ENCODE data around the gene OLFML3. TPM values are rescaled to one million over a fixed set of nuclear protein-coding genes. Genes with fewer than 3 reads are reported as not detected.
A peak's percentile ranks its signal among the peaks of the same experiment; 100 is the strongest.

The OLFML3 gene
- total and polyA plus RNA-seq, 2 of the 13 experiments (the other 11 are each of a cell fraction or from before 2014, with no cell fraction given) = 2.0 to 5.1 TPM

DNA sequence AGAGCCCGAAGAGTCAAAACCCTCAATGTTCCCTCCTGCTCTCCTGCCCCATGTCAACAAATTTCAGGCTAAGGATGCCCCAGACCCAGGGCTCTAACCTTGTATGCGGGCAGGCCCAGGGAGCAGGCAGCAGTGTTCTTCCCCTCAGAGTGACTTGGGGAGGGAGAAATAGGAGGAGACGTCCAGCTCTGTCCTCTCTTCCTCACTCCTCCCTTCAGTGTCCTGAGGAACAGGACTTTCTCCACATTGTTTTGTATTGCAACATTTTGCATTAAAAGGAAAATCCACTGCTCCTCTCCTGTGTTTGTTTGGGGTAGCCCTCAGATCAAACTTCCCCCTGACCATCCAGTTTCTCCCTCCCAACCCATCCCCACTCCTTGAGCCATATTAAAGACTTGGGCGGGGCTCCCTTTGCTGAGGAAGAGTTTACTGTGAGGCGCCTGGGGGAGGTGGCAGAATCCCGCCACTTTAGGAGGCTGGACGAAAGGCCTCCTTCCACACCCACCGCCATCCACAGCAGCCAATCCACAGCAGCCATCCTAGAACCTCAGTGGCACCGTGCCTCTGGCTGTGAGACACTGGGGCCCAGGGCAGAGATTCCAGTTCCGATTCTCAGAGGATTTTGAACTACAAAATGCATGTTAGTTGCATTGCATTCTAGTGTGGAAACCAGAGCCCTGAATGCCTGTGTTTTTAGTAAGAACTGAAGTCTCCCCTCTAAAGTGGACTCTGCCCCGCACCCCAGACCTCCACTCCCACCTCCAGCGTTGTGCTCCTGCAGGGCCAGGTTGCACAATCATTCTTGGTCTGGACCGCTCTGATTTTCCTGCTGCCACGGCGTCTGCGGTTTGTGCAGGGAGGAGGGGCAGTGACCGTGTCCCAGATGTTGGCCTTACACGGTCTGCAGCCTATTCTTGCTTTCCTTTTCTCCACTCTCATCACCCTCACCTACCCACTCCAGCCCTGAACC lies 3.0 kb downstream of the OLFML3 start (continued):
- TF ChIP-seq ZNF660 (CRISPR knock-in tag; IDR thresholded peaks at IDR 0.05; ENCODE audit: borderline replicate concordance, low read depth) (no peak), ZNF232 (CRISPR knock-in tag; IDR thresholded peaks at IDR 0.05; ENCODE audit: borderline replicate concordance) (no peak), SCMH1 (CRISPR knock-in tag; IDR thresholded peaks at IDR 0.05; ENCODE audit: borderline replicate concordance) (no peak), SRSF9 (IDR thresholded peaks at IDR 0.05; ENCODE audit: borderline replicate concordance, insufficient read depth, low read depth, low read length, poor library complexity, severe bottlenecking) (no peak), ZNF614 (CRISPR knock-in tag; IDR thresholded peaks at IDR 0.05; ENCODE audit: borderline replicate concordance) (no peak), FLYWCH1 (CRISPR knock-in tag; IDR thresholded peaks at IDR 0.05) (no peak), ZNF432 (CRISPR knock-in tag; IDR thresholded peaks at IDR 0.05; ENCODE audit: borderline replicate concordance) (no peak), HOXA9 (CRISPR knock-in tag; IDR thresholded peaks at IDR 0.05; ENCODE audit: borderline replicate concordance) (no peak), PLRG1 (conservative IDR thresholded peaks at IDR 0.05) (no peak), ZNF180 (CRISPR knock-in tag; IDR thresholded peaks at IDR 0.05; ENCODE audit: borderline replicate concordance, low read depth) (no peak), XRCC5 (optimal IDR thresholded peaks at IDR 0.05; ENCODE audit: low read length) (peak; percentile 64), ZNF326 (CRISPR knock-in tag; IDR thresholded peaks at IDR 0.05; ENCODE audit: borderline replicate concordance) (no peak), ATAD3A (CRISPR knock-in tag; IDR thresholded peaks at IDR 0.05) (no peak), ZNF816 (CRISPR knock-in tag; IDR thresholded peaks at IDR 0.05; ENCODE audit: borderline replicate concordance) (no peak)
- TF ChIP-seq, protein P1, sequence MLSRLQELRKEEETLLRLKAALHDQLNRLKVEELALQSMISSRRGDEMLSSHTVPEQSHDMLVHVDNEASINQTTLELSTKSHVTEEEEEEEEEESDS (CRISPR knock-in tag; IDR thresholded peaks at IDR 0.05; ENCODE audit: borderline replicate concordance) = no peak
- TF ChIP-seq, protein P2, sequence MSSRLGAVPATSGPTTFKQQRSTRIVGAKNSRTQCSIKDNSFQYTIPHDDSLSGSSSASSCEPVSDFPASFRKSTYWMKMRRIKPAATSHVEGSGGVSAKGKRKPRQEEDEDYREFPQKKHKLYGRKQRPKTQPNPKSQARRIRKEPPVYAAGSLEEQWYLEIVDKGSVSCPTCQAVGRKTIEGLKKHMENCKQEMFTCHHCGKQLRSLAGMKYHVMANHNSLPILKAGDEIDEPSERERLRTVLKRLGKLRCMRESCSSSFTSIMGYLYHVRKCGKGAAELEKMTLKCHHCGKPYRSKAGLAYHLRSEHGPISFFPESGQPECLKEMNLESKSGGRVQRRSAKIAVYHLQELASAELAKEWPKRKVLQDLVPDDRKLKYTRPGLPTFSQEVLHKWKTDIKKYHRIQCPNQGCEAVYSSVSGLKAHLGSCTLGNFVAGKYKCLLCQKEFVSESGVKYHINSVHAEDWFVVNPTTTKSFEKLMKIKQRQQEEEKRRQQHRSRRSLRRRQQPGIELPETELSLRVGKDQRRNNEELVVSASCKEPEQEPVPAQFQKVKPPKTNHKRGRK (CRISPR knock-in tag; IDR thresholded peaks at IDR 0.05) = no peak
- TF ChIP-seq, protein P3, sequence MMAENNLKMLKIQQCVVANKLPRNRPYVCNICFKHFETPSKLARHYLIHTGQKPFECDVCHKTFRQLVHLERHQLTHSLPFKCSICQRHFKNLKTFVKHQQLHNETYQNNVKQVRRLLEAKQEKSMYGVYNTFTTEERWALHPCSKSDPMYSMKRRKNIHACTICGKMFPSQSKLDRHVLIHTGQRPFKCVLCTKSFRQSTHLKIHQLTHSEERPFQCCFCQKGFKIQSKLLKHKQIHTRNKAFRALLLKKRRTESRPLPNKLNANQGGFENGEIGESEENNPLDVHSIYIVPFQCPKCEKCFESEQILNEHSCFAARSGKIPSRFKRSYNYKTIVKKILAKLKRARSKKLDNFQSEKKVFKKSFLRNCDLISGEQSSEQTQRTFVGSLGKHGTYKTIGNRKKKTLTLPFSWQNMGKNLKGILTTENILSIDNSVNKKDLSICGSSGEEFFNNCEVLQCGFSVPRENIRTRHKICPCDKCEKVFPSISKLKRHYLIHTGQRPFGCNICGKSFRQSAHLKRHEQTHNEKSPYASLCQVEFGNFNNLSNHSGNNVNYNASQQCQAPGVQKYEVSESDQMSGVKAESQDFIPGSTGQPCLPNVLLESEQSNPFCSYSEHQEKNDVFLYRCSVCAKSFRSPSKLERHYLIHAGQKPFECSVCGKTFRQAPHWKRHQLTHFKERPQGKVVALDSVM (CRISPR knock-in tag; IDR thresholded peaks at IDR 0.05) = no peak
- TF ChIP-seq, protein P4, sequence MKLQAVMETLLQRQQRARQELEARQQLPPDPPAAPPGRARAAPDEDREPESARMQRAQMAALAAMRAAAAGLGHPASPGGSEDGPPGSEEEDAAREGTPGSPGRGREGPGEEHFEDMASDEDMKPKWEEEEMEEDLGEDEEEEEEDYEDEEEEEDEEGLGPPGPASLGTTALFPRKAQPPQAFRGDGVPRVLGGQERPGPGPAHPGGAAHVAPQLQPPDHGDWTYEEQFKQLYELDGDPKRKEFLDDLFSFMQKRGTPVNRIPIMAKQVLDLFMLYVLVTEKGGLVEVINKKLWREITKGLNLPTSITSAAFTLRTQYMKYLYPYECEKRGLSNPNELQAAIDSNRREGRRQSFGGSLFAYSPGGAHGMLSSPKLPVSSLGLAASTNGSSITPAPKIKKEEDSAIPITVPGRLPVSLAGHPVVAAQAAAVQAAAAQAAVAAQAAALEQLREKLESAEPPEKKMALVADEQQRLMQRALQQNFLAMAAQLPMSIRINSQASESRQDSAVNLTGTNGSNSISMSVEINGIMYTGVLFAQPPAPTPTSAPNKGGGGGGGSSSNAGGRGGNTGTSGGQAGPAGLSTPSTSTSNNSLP (IDR thresholded peaks at IDR 0.05; ENCODE audit: low read depth, low read length) = no peak
- TF ChIP-seq, protein P5, sequence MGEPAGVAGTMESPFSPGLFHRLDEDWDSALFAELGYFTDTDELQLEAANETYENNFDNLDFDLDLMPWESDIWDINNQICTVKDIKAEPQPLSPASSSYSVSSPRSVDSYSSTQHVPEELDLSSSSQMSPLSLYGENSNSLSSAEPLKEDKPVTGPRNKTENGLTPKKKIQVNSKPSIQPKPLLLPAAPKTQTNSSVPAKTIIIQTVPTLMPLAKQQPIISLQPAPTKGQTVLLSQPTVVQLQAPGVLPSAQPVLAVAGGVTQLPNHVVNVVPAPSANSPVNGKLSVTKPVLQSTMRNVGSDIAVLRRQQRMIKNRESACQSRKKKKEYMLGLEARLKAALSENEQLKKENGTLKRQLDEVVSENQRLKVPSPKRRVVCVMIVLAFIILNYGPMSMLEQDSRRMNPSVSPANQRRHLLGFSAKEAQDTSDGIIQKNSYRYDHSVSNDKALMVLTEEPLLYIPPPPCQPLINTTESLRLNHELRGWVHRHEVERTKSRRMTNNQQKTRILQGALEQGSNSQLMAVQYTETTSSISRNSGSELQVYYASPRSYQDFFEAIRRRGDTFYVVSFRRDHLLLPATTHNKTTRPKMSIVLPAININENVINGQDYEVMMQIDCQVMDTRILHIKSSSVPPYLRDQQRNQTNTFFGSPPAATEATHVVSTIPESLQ (CRISPR knock-in tag; conservative IDR thresholded peaks at IDR 0.05) = no peak
- TF ChIP-seq, protein P6, sequence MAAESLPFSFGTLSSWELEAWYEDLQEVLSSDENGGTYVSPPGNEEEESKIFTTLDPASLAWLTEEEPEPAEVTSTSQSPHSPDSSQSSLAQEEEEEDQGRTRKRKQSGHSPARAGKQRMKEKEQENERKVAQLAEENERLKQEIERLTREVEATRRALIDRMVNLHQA (CRISPR knock-in tag; IDR thresholded peaks at IDR 0.05) = no peak

Data from HepG2 (cell line).